IPS-15b (cell line): Measurements from ENCODE around the gene GMDS.

ENCODE experiments used
- H3K27me3 ChIP-seq: one replicate; pipeline ENCODE4 v1.6.1; 2013; ENCODE audit warnings: low read length; ENCODE audit not compliant: control insufficient read depth, insufficient read depth
- H3K36me3 ChIP-seq: one replicate; pipeline ENCODE4 v1.6.1; 2013; ENCODE audit warnings: low read length; ENCODE audit not compliant: control insufficient read depth, insufficient read depth
- H3K4me1 ChIP-seq: one replicate; pipeline ENCODE4 v1.6.1; 2013; ENCODE audit warnings: mild to moderate bottlenecking, low read length; ENCODE audit not compliant: control insufficient read depth, insufficient read depth
- H3K4me3 ChIP-seq: one replicate; pipeline ENCODE4 v1.5.1; 2013; ENCODE audit warnings: low read depth, low read length
- H3K9ac ChIP-seq: one replicate; pipeline ENCODE4 v1.6.1; 2013; ENCODE audit warnings: low read depth, mild to moderate bottlenecking, low read length
- H3K9me3 ChIP-seq: one replicate; pipeline ENCODE4 v1.6.1; 2013; ENCODE audit warnings: mild to moderate bottlenecking, low read length; ENCODE audit not compliant: control insufficient read depth, insufficient read depth

GMDS gene

GRCh38 chr6:2144210-2144609, 101.2 kb downstream of the GMDS start:
- H3K9ac ChIP-seq: no peak overlapping the region
- no peaks in the 10 kb centered on the region for H3K9me3 ChIP-seq

GRCh38 chr6:2141644-2142290, 103.6 kb downstream of the GMDS start:
- Histone ChIP-seq H3K4me1 (peaks cover 8% of the 10 kb centered on the region), H3K9ac (no peak overlapping the region), H3K36me3 (no peaks in the 10 kb centered on the region), H3K27me3 (no peaks in the 10 kb centered on the region), H3K4me3 (no peak overlapping the region), H3K9me3 (no peaks in the 10 kb centered on the region)

More at GRCh38 chr6:2144210-2144609, 101.2 kb downstream of the GMDS start:
- Histone ChIP-seq H3K4me1 (peaks cover 8% of the 10 kb centered on the region), H3K4me3 (no peak overlapping the region), H3K27me3 (no peaks in the 10 kb centered on the region), H3K36me3 (no peaks in the 10 kb centered on the region)

GRCh38 chr6:2140438-2141128, 104.8 kb downstream of the GMDS start:
- no peaks in the 10 kb centered on the region for H3K36me3 ChIP-seq
- H3K4me3 ChIP-seq: no peak overlapping the region
- no peaks in the 10 kb centered on the region for H3K9me3 ChIP-seq
- peaks cover 8% of the 10 kb centered on the region for H3K4me1 ChIP-seq
- no peak overlapping the region for H3K9ac ChIP-seq
- H3K27me3 ChIP-seq: no peaks in the 10 kb centered on the region

- Histone ChIP-seq H3K9me3 (no peaks in the 10 kb centered on the region), H3K4me3 (no peak overlapping the region), H3K36me3 (no peaks in the 10 kb centered on the region), H3K9ac (no peak overlapping the region), H3K27me3 (no peaks in the 10 kb centered on the region), H3K4me1 (peaks cover 4% of the 10 kb centered on the region)
These were observed 110.0 kb downstream of the GMDS start for GRCh38 chr6:2135401-2135800.

GRCh38 chr6:2134554-2134953, 110.9 kb downstream of the GMDS start:
- no peaks in the 10 kb centered on the region for H3K9me3 ChIP-seq
- no peak overlapping the region for H3K9ac ChIP-seq
- H3K27me3 ChIP-seq: no peaks in the 10 kb centered on the region
- H3K4me1 ChIP-seq: peaks cover 3% of the 10 kb centered on the region
- no peak overlapping the region for H3K4me3 ChIP-seq
- no peaks in the 10 kb centered on the region for H3K36me3 ChIP-seq

- Histone ChIP-seq H3K4me1 (peaks cover 8% of the 10 kb centered on the region), H3K4me3 (no peak overlapping the region), H3K36me3 (no peaks in the 10 kb centered on the region), H3K9ac (no peak overlapping the region), H3K27me3 (no peaks in the 10 kb centered on the region), H3K9me3 (no peaks in the 10 kb centered on the region)
These were observed 111.6 kb downstream of the GMDS start for GRCh38 chr6:2133716-2134310.

- Histone ChIP-seq H3K36me3 (no peaks in the 10 kb centered on the region), H3K27me3 (no peaks in the 10 kb centered on the region), H3K9me3 (no peaks in the 10 kb centered on the region), H3K9ac (no peak overlapping the region), H3K4me1 (peaks cover 8% of the 10 kb centered on the region), H3K4me3 (no peak overlapping the region)
These were observed 112.5 kb downstream of the GMDS start for GRCh38 chr6:2132916-2133315.

- Histone ChIP-seq H3K36me3 (no peaks in the 10 kb centered on the region), H3K9ac (no peak overlapping the region), H3K4me1 (peaks cover 8% of the 10 kb centered on the region), H3K9me3 (no peaks in the 10 kb centered on the region), H3K27me3 (no peaks in the 10 kb centered on the region), H3K4me3 (no peak overlapping the region)
These were observed 113.0 kb downstream of the GMDS start for GRCh38 chr6:2132416-2132815.

GRCh38 chr6:2129182-2129621, 116.2 kb downstream of the GMDS start:
- H3K4me1 ChIP-seq: peaks cover 8% of the 10 kb centered on the region
- no peaks in the 10 kb centered on the region for H3K27me3 ChIP-seq
- no peak overlapping the region for H3K4me3 ChIP-seq
- H3K9ac ChIP-seq: no peak overlapping the region
- H3K36me3 ChIP-seq: no peaks in the 10 kb centered on the region
- H3K9me3 ChIP-seq: no peaks in the 10 kb centered on the region

- H3K4me1 ChIP-seq: peaks cover 6% of the 10 kb centered on the region
- H3K27me3 ChIP-seq: no peaks in the 10 kb centered on the region
- H3K4me3 ChIP-seq: no peak overlapping the region
- H3K9me3 ChIP-seq: no peaks in the 10 kb centered on the region
- H3K9ac ChIP-seq: no peak overlapping the region
- no peaks in the 10 kb centered on the region for H3K36me3 ChIP-seq
These were observed 117.9 kb downstream of the GMDS start for GRCh38 chr6:2127484-2127911.

- Histone ChIP-seq H3K4me1 (peaks cover 6% of the 10 kb centered on the region), H3K9me3 (no peaks in the 10 kb centered on the region), H3K4me3 (no peak overlapping the region), H3K9ac (no peak overlapping the region), H3K36me3 (no peaks in the 10 kb centered on the region), H3K27me3 (no peaks in the 10 kb centered on the region)
These were observed 119.1 kb downstream of the GMDS start for GRCh38 chr6:2126351-2126750.

- peaks cover 6% of the 10 kb centered on the region for H3K4me1 ChIP-seq
These were observed 120.2 kb downstream of the GMDS start for GRCh38 chr6:2125158-2125557.

More at GRCh38 chr6:2125158-2125557, 120.2 kb downstream of the GMDS start:
- no peaks in the 10 kb centered on the region for H3K27me3 ChIP-seq
- H3K4me3 ChIP-seq: no peak overlapping the region
- no peaks in the 10 kb centered on the region for H3K9me3 ChIP-seq
- no peak overlapping the region for H3K9ac ChIP-seq
- no peaks in the 10 kb centered on the region for H3K36me3 ChIP-seq
